Ramos (cell line): Measurements from ENCODE around the gene CDYL2.

Experiments
- in situ Hi-C: fragments of 300-500 bp; cut with MboI; formaldehyde crosslinking; loops from one replicate; pipeline ENCODE4 v1.14.3; 2022; ENCODE audit warnings: low sequenced_read_pairs; ENCODE audit not compliant: unreplicated experiment

The CDYL2 gene

GRCh38 chr16:80681436-80681835, 123.0 kb downstream of the CDYL2 start:
- in situ Hi-C loops: no loop called here

DNA sequence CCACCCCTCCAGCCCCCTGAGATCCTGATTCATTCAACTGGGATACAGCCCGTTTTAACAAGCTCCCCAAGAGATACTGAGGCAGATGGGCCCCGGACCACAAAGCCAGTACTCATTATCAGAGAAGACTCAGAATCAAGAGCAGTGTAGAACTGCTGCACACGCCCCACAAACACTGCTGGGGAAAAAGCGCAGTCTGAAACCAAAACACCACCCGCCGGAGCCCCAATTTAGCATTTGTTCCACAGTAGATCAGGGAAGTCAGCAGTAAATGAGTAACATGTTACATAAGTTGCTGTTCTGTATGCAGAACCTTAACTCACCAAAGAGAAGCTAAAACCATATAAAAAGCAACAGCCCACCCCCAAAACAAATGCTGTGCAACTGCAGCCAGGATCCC, 123.6 kb downstream of the CDYL2 start:
- in situ Hi-C loops: no loop called here

DNA sequence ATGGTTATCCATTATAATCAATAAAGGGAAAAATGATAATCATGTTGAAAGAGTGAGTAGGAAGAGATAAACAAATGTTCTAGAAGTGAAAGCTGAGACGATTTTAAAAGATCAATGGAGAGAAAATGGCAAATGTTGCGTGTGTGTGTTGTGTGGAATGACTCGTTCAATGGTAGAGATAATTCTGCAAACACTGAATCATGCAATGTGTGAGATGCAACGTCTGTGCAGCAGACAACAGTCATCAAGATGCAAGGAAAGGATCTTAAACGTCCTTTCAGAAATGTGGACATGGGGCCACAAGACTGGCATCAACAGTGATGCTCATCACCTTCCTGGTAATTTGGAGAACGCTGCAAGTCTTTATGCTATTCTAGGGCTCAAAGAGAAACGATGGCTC, 124.4 kb downstream of the CDYL2 start:
- in situ Hi-C loops: no loop called here

DNA sequence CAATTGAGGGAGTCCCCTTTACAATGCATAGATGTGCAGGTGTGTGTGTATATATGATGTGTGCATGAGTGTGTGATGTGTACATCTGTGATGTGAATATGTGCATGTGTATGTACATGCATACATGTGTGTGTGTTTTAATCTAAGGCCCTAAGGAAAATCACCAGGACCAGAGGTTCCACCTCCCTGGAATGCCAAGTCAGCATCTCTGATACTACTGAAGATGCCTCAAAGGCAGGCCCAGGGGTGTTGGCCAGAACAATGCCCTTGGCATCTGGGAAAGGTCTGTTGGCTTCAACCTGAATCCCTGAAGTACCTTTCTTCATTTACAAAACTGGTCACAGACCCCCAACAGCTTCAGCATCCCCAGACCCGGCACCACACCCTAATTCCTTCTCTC, 129.5 kb downstream of the CDYL2 start:
- in situ Hi-C loops: no loop called here

DNA sequence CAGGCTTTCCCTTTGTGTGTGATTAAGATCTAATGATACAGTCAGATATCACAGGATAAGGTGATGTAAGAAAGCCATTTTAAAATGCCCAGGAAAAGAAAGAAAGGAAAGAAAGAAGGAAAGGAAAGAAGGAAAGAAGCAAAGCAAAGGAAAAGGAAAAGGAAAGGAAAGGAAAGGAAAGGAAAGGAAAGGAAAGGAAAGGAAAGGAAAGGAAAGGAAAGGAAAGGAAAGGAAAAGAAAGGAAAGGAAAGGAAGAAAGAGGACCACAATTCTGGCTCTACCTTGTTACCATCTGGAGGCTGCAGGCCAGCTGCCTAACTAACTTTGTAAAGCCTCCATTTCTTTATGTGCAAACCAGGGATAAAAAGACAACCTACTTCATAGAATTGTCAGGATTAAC, 132.0 kb downstream of the CDYL2 start:
- in situ Hi-C loops: no loop called here

- in situ Hi-C loops: no loop called here
These were observed 133.0 kb downstream of the CDYL2 start for GRCh38 chr16:80671281-80671849.

- in situ Hi-C loops: no loop called here
These were observed 134.1 kb downstream of the CDYL2 start for GRCh38 chr16:80670170-80670865.

- in situ Hi-C loops: no loop called here
These were observed 134.7 kb downstream of the CDYL2 start for GRCh38 chr16:80669673-80670072.

- in situ Hi-C loops: no loop called here
These were observed 136.5 kb downstream of the CDYL2 start for GRCh38 chr16:80667925-80668324.

DNA sequence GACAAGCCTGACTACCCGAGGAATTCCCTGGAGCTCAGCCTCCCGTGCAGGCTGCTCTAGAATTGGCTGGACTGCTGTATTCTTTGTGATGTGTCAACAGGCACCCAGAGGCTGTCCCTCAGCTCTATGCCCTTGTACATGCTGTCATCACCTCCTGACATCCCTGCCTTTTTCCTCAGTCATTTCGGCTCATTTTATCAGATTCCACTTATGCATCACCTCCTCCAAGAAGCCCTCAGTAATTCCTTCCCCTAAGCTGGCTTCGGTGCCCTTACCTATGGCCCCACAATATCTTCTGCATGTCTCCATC, 137.2 kb downstream of the CDYL2 start:
- in situ Hi-C loops: no loop called here

- in situ Hi-C loops: no loop called here
These were observed 137.8 kb downstream of the CDYL2 start for GRCh38 chr16:80666378-80667250.

DNA sequence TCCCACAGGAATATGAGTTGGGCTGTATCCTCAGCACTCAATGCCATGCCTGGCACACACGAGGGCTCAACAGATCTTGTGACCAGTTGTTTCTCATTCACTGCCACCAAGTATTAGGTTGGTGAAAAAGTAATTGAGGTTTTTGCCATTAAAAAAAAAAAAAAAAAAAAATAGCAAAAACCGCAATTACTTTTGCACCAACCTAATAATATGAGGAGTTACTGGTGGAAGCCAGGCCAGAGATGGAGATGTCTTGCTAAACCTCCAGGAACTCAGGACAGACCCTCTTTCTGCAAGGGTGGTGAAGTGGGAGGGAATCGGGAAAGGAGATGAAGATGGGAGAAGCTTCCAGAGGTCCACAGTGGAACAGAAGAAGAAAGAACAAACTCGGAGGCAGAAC, 139.0 kb downstream of the CDYL2 start:
- in situ Hi-C loops: no loop called here

DNA sequence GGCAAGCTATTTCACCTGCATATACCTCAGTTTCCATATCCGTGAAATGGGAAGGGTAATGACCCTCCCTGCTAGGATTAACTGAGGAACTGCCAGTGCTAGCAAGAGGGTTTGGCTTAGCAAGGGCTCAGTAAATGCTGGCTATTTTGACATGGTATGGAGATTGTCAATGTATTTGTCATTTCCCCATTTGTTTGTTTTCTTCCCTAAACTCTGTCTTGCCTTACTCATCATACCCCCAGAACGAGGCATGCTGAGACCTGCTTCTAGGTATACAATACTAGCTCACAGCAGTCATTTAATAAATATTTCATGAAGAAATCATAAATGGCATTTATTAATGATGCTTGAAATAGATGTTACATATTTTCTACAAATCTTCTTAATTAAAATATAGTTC, 139.6 kb downstream of the CDYL2 start:
- in situ Hi-C loops: no loop called here

GRCh38 chr16:80664226-80664625, 140.2 kb downstream of the CDYL2 start:
- in situ Hi-C loops: no loop called here

DNA sequence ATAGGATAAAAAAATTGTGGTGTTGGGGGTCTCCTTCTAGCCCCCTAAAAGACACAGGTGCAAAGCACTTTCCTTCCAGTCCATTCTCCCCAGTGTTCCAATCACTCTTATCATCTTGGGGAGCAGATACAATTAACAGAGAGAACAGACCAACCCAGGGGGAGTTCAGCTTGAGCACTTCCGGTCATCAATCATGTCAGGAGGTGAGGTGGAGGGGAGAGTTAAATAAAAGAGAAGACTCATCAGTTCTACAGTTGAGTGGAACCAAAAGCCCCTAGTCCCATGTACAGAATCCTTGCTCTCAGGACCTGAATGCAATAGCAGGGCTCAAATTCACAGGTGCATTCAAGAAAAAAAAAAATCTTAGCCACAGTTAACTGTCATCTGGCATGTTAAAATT, 141.3 kb downstream of the CDYL2 start:
- in situ Hi-C loops: no loop called here

GRCh38 chr16:80659865-80660264, 144.5 kb downstream of the CDYL2 start:
- in situ Hi-C loops: no loop called here

- in situ Hi-C loops: no loop called here
These were observed 147.7 kb downstream of the CDYL2 start for GRCh38 chr16:80656711-80657150.

GRCh38 chr16:80656161-80656560, 148.2 kb downstream of the CDYL2 start:
- in situ Hi-C loops: no loop called here

- in situ Hi-C loops: no loop called here
These were observed 148.6 kb downstream of the CDYL2 start for GRCh38 chr16:80655751-80656150.

- in situ Hi-C loops: no loop called here
These were observed 150.1 kb downstream of the CDYL2 start for GRCh38 chr16:80654094-80654862.

GRCh38 chr16:80652441-80652840, 152.0 kb downstream of the CDYL2 start:
- in situ Hi-C loops: no loop called here
